HepG2 (cell line): ENCODE data around the gene ZNF174.

Experiments used
- GFI1 ChIP-seq: sonication (generic); formaldehyde crosslinking; IDR thresholded peaks from 2 replicates; pipeline ENCODE4 v1.5.0; 2020; ENCODE audit warnings: missing genetic modification reagents, mild to moderate bottlenecking, borderline replicate concordance
- HMG20A ChIP-seq: IDR thresholded peaks from 2 replicates; pipeline ENCODE4 v1.6.1; 2016; ENCODE audit warnings: borderline replicate concordance
- MTA3 ChIP-seq: sonication (generic); formaldehyde crosslinking; IDR thresholded peaks from 2 replicates; pipeline ENCODE4 v1.4.0; 2020; ENCODE audit warnings: missing genetic modification reagents
- RNF2 ChIP-seq: fragments of 450-650 bp; conservative IDR thresholded peaks from 2 replicates; pipeline ENCODE4 v1.6.1; 2016; ENCODE audit warnings: low read depth
- TBL1XR1 ChIP-seq: fragments of 150-350 bp; IDR thresholded peaks from 2 replicates; pipeline ENCODE4 v1.6.1; 2014; ENCODE audit warnings: borderline replicate concordance, low read length; ENCODE audit not compliant: partially characterized antibody
- TF ChIP-seq, protein P1 (sequence below): sonication (generic); formaldehyde crosslinking; IDR thresholded peaks from one replicate; pipeline ENCODE4 v1.5.1; 2020; ENCODE audit warnings: mild to moderate bottlenecking, missing genetic modification reagents; ENCODE audit errors: not compliant biosample characterization

- no peak for TF ChIP-seq HMG20A (CRISPR knock-in tag)
- TF ChIP-seq RNF2: no peak
- no peak for TF ChIP-seq MTA3 (CRISPR knock-in tag)
- TF ChIP-seq GFI1 (CRISPR knock-in tag): no peak
- TF ChIP-seq TBL1XR1: no peak
- TF ChIP-seq, protein P1, sequence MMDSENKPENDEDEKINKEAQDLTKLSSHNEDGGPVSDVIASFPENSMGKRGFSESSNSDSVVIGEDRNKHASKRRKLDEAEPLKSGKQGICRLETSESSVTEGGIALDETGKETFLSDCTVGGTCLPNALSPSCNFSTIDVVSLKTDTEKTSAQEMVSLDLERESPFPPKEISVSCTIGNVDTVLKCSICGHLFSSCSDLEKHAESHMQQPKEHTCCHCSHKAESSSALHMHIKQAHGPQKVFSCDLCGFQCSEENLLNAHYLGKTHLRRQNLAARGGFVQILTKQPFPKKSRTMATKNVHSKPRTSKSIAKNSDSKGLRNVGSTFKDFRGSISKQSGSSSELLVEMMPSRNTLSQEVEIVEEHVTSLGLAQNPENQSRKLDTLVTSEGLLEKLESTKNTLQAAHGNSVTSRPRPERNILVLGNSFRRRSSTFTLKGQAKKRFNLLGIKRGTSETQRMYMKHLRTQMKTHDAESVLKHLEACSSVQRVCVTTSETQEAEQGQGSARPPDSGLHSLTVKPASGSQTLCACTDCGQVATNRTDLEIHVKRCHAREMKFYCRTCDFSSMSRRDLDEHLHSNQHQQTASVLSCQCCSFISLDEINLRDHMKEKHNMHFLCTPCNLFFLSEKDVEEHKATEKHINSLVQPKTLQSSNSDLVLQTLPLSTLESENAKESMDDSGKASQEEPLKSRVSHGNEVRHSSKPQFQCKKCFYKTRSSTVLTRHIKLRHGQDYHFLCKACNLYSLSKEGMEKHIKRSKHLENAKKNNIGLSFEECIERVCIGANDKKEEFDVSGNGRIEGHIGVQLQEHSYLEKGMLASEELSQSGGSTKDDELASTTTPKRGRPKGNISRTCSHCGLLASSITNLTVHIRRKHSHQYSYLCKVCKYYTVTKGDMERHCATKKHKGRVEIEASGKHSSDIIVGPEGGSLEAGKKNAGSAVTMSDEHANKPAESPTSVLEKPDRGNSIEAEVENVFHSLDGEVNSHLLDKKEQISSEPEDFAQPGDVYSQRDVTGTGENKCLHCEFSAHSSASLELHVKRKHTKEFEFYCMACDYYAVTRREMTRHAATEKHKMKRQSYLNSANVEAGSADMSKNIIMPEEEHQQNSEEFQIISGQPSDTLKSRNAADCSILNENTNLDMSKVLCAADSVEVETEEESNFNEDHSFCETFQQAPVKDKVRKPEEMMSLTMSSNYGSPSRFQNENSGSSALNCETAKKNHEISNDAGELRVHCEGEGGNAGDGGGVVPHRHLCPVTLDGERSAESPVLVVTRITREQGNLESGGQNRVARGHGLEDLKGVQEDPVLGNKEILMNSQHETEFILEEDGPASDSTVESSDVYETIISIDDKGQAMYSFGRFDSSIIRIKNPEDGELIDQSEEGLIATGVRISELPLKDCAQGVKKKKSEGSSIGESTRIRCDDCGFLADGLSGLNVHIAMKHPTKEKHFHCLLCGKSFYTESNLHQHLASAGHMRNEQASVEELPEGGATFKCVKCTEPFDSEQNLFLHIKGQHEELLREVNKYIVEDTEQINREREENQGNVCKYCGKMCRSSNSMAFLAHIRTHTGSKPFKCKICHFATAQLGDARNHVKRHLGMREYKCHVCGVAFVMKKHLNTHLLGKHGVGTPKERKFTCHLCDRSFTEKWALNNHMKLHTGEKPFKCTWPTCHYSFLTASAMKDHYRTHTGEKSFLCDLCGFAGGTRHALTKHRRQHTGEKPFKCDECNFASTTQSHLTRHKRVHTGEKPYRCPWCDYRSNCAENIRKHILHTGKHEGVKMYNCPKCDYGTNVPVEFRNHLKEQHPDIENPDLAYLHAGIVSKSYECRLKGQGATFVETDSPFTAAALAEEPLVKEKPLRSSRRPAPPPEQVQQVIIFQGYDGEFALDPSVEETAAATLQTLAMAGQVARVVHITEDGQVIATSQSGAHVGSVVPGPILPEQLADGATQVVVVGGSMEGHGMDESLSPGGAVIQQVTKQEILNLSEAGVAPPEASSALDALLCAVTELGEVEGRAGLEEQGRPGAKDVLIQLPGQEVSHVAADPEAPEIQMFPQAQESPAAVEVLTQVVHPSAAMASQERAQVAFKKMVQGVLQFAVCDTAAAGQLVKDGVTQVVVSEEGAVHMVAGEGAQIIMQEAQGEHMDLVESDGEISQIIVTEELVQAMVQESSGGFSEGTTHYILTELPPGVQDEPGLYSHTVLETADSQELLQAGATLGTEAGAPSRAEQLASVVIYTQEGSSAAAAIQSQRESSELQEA (CRISPR knock-in tag): no peak
These were observed 31.9 kb upstream of the ZNF174 start for GRCh38 chr16:3369073-3369472.
